Osteocyte (in vitro differentiated cells): ENCODE measurements around the gene AFF1. TPM values are rescaled to one million over a fixed set of nuclear protein-coding genes. Genes with fewer than 3 reads are reported as not detected.

ENCODE experiments used
- DNase-seq: peaks from one replicate; pipeline ENCODE4 v3.0.0; 2021; ENCODE audit warnings: mixed read lengths; ENCODE audit not compliant: unreplicated experiment; ENCODE audit errors: extremely low spot score
- H3K27ac Mint-ChIP-seq: one replicate; pipeline ENCODE4 v1.8.0; 2021; ENCODE audit warnings: mild to moderate bottlenecking, mixed read lengths; ENCODE audit not compliant: unreplicated experiment
- H3K27me3 Mint-ChIP-seq: one replicate; pipeline ENCODE4 v1.8.0; 2021; ENCODE audit warnings: mixed read lengths; ENCODE audit not compliant: unreplicated experiment
- H3K36me3 Mint-ChIP-seq: one replicate; pipeline ENCODE4 v1.8.0; 2021; ENCODE audit warnings: mixed read lengths; ENCODE audit not compliant: unreplicated experiment
- H3K4me1 Mint-ChIP-seq: one replicate; pipeline ENCODE4 v1.8.0; 2021; ENCODE audit warnings: mixed read lengths; ENCODE audit not compliant: unreplicated experiment
- H3K4me3 Mint-ChIP-seq: one replicate; pipeline ENCODE4 v1.8.0; 2021; ENCODE audit warnings: mild to moderate bottlenecking, moderate library complexity, mixed read lengths; ENCODE audit not compliant: unreplicated experiment
- H3K9me3 Mint-ChIP-seq: one replicate; pipeline ENCODE4 v1.8.0; 2021; ENCODE audit warnings: mixed read lengths; ENCODE audit not compliant: unreplicated experiment
- total RNA-seq: library from RNA; stranded (reverse); gene quantifications from 2 replicates; pipeline ENCODE4 v1.2.1, GENCODE V29; 2021
- TF ChIP-seq, protein P1 (sequence below): fragments of 200-600 bp; sonication (generic); IDR thresholded peaks from 2 replicates; pipeline ENCODE4 v1.5.0; 2021; ENCODE audit warnings: antibody characterized with exemption, mild to moderate bottlenecking, moderate library complexity

The AFF1 gene
- total RNA-seq, 1 donor from 2014 or later = 39.3 TPM

DNA sequence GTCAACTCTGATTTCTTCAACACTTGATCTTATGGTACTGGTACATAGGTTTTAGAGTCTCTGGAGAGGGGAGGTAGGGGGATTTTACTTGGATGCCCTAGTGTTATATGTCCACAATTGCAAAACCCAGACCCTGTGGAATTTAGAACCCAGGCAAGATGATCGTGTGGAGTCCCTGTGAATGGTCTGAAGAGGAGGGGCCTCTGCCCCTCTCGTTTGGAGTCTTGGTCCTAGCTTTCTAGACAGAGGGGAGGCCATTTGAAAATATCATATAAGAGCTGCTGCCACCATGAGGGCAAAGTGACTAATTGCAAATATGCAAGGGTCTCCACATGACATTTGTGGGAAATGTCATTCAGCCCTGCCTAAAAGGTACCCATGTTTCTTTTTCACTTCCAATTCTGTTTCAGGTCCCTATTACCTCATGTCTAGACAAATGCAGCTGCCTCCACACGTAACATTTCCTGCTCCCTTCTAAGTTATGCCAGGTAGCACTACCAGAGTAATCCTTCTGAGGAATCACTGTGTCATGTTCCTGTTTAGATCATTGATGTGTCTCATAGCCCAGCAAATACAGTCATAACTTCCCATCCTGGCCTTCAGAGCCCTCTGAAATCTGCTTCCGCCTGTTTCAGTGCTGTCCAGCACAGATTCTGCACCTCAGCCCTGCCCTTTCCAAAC, 158.8 kb downstream of the AFF1 start:
- TF ChIP-seq, protein P1, sequence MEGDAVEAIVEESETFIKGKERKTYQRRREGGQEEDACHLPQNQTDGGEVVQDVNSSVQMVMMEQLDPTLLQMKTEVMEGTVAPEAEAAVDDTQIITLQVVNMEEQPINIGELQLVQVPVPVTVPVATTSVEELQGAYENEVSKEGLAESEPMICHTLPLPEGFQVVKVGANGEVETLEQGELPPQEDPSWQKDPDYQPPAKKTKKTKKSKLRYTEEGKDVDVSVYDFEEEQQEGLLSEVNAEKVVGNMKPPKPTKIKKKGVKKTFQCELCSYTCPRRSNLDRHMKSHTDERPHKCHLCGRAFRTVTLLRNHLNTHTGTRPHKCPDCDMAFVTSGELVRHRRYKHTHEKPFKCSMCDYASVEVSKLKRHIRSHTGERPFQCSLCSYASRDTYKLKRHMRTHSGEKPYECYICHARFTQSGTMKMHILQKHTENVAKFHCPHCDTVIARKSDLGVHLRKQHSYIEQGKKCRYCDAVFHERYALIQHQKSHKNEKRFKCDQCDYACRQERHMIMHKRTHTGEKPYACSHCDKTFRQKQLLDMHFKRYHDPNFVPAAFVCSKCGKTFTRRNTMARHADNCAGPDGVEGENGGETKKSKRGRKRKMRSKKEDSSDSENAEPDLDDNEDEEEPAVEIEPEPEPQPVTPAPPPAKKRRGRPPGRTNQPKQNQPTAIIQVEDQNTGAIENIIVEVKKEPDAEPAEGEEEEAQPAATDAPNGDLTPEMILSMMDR = peak; percentile 75
- Mint-ChIP-seq H3K4me3 (no peak overlapping the region), H3K36me3 (peaks cover 11% of the 10 kb centered on the region), H3K9me3 (no peaks in the 10 kb centered on the region), H3K27ac (peak overlapping the region; percentile 27), H3K27me3 (no peaks in the 10 kb centered on the region), H3K4me1 (peaks cover 13% of the 10 kb centered on the region)
- no peak for DNase-seq

DNA sequence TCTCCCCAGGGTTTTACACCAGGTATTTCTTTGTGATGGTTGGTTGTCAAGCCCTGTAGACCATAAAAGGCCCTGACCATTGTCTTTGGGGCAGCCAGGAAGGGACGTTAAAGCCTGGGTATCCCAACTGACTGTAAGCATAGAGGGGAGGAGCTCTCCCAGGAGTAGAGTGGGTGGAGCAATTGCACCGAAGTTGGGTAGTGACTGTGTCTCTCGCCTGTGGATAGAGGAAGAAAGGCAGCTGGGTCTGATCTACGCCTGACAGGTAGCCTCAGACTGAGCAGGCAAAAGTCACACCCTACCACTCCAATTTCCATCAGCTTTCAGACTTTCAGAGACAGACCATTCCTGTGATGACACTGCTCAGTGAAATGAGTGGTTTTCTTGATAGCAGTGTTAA, 162.3 kb downstream of the AFF1 start:
- H3K36me3 Mint-ChIP-seq = peaks cover 21% of the 10 kb centered on the region
- H3K4me1 Mint-ChIP-seq = peaks cover 25% of the 10 kb centered on the region
- no peaks in the 10 kb centered on the region for H3K9me3 Mint-ChIP-seq
- no peak for DNase-seq
- H3K27ac Mint-ChIP-seq = no peak overlapping the region
- TF ChIP-seq, protein P1 = no peak
- no peak overlapping the region for H3K4me3 Mint-ChIP-seq
- no peaks in the 10 kb centered on the region for H3K27me3 Mint-ChIP-seq

DNA sequence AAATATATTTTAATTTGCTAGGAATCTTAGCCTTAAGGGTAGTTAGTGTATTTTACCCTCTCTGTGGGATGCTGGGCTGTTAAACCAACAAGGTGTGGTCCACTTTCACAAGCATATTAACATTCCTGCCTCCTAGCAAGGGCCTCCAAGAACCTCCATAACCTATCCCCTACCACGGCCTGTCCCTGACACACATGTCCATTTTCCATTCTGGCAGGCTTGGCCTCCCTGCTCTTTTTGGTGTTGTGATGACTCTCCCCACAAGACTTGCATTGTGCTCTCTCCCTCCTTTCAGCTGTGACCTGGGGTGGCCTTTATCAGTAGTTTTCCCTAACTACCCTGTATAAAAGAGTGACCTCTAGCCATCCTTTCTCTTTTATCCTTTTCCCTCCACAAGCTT, 165.4 kb downstream of the AFF1 start:
- H3K4me1 Mint-ChIP-seq = peaks cover 34% of the 10 kb centered on the region
- H3K36me3 Mint-ChIP-seq = peaks cover 19% of the 10 kb centered on the region
- TF ChIP-seq, protein P1 = no peak

DNA sequence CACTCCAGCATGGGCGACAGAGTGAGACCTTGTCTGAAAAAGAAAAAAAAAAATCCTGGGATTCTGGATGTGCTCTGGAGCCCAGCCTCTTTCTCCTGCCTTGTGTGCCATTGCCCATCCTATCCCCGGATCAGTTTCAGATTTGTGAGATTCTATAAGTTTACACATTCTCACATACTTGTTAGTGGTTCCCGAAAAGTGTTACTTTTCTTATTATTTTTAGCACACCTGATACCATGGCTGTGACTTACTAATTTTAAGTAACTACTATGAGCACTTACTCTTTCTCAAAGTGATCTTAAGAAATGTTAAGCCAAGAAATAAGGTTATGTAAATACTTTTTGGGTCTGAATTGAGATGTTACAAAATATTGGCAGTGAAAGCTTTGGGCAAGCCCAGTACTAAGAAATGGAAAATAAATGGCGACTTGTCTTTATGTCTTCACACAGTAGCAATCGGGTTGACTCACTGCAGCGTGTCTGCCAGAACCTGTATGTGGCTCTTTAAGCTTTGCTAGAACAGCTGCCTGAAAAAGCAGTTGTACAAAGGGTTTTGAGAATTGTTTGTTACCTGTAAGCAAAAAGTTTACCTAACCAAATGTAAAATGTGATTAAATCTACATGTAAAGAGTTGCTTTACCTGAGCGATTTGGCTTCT, 166.9 kb downstream of the AFF1 start:
- no peaks in the 10 kb centered on the region for H3K9me3 Mint-ChIP-seq
- H3K27ac Mint-ChIP-seq = no peak overlapping the region
- peaks cover 36% of the 10 kb centered on the region for H3K4me1 Mint-ChIP-seq
- H3K27me3 Mint-ChIP-seq = no peaks in the 10 kb centered on the region
- H3K4me3 Mint-ChIP-seq = no peak overlapping the region
- TF ChIP-seq, protein P1 = no peak
- DNase-seq = no peak
- H3K36me3 Mint-ChIP-seq = peaks cover 17% of the 10 kb centered on the region

More for the DNA sequence above, 165.4 kb downstream of the AFF1 start:
- no peak overlapping the region for H3K4me3 Mint-ChIP-seq
- peak overlapping the region; percentile 32 for H3K27ac Mint-ChIP-seq
- DNase-seq = no peak
- no peaks in the 10 kb centered on the region for H3K9me3 Mint-ChIP-seq
- H3K27me3 Mint-ChIP-seq = no peaks in the 10 kb centered on the region

DNA sequence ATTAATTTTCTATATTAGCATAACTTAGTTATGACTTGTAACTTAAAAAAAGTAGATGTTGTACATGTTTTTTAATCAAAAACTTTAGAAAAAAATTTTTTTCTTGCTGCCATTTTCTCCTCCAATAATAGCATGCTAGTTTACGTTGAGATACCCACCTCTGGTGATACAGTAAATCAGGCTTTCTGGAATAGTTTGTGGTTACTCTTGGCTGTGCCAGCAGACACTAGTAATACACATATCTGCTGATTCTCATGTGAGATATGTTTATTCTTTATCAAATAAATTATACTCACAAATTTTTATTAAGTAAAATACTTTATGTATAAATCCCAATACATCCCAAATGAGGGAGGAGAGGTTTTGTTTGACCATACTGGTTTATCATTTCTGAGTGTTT, 168.3 kb downstream of the AFF1 start:
- H3K27ac Mint-ChIP-seq = peak overlapping the region; percentile 91
- peaks cover 15% of the 10 kb centered on the region for H3K36me3 Mint-ChIP-seq
- TF ChIP-seq, protein P1 = no peak

More for the DNA sequence above, 168.3 kb downstream of the AFF1 start:
- no peaks in the 10 kb centered on the region for H3K27me3 Mint-ChIP-seq
- DNase-seq = no peak
- no peak overlapping the region for H3K4me3 Mint-ChIP-seq
- H3K9me3 Mint-ChIP-seq = no peaks in the 10 kb centered on the region
- H3K4me1 Mint-ChIP-seq = peaks cover 49% of the 10 kb centered on the region
